Smooth muscle cell (in vitro differentiated cells): ENCODE results near the gene GNG7. TPM values are rescaled to one million over a fixed set of nuclear protein-coding genes. Genes with fewer than 3 reads are reported as not detected.
A peak's percentile ranks its signal among the peaks of the same experiment; 100 is the strongest.
"Not testable (repeated sequence)": the region's sequence is repeated elsewhere in the genome, so short reads cannot be mapped to it uniquely, and the experiment has no call there.

Experiments
- DNase-seq: peaks from one replicate; lab custom pipeline; 2025; ENCODE audit not compliant: unreplicated experiment; lab: John Stamatoyannopoulos, UW
- H2AFZ ChIP-seq: fragments of 200-600 bp; sonication (generic); 2 replicates; pipeline ENCODE4 v1.6.0; 2016; ENCODE audit warnings: antibody characterized with exemption, low read depth, mild to moderate bottlenecking
- H3F3A ChIP-seq: fragments of 200-600 bp; sonication (generic); 2 replicates; pipeline ENCODE4 v1.6.0; 2017; ENCODE audit warnings: antibody characterized with exemption, low read depth
- H3K27ac ChIP-seq: fragments of 200-600 bp; sonication (generic); 2 replicates; pipeline ENCODE4 v1.5.1; 2016; ENCODE audit warnings: low read depth, mild to moderate bottlenecking
- H3K27me3 ChIP-seq: fragments of 200-600 bp; sonication (generic); 2 replicates; pipeline ENCODE4 v1.6.1; 2016; ENCODE audit warnings: low read depth, mild to moderate bottlenecking
- H3K36me3 ChIP-seq: fragments of 200-600 bp; sonication (generic); 2 replicates; pipeline ENCODE4 v1.5.1; 2016; ENCODE audit warnings: low read depth
- H3K4me1 ChIP-seq: fragments of 200-600 bp; sonication (generic); 2 replicates; pipeline ENCODE4 v1.5.1; 2016; ENCODE audit warnings: low read depth
- H3K4me2 ChIP-seq: fragments of 200-600 bp; sonication (generic); 2 replicates; pipeline ENCODE4 v1.6.0; 2016; ENCODE audit warnings: mild to moderate bottlenecking
- H3K4me3 ChIP-seq: fragments of 200-600 bp; sonication (generic); 2 replicates; pipeline ENCODE4 v1.5.1; 2016; ENCODE audit warnings: mild to moderate bottlenecking
- H3K79me2 ChIP-seq: fragments of 200-600 bp; sonication (generic); 2 replicates; pipeline ENCODE4 v1.6.0; 2016; ENCODE audit warnings: low read depth, mild to moderate bottlenecking
- H3K9ac ChIP-seq: fragments of 200-600 bp; sonication (generic); 2 replicates; pipeline ENCODE4 v1.6.0; 2016; ENCODE audit warnings: low read depth
- H3K9me3 ChIP-seq: fragments of 200-600 bp; sonication (generic); replicated peaks from 2 replicates; pipeline ENCODE4 v1.5.1; 2016; ENCODE audit warnings: low read depth
- H4K20me1 ChIP-seq: fragments of 200-600 bp; sonication (generic); 2 replicates; pipeline ENCODE4 v1.6.0; 2016; ENCODE audit warnings: low read depth
- CTCF ChIP-seq: fragments of 200-600 bp; sonication (generic); IDR thresholded peaks from 2 replicates; pipeline ENCODE4 v1.5.1; 2017; ENCODE audit warnings: borderline replicate concordance, mild to moderate bottlenecking, antibody characterized with exemption; ENCODE audit not compliant: insufficient read depth, poor library complexity, severe bottlenecking
- WGBS: methylation state at CpG from one replicate; pipeline ENCODE4 v1.1.7; 2016; ENCODE audit warnings: low lambda C conversion rate; 5-methylcytosine and 5-hydroxymethylcytosine counted together
- polyA plus RNA-seq: library from polyadenylated mRNA; unstranded; fragments of >200 nt; fragmentation: Nextera tagmentation; extraction: Ambion mirVana; gene quantifications from 2 replicates; pipeline ENCODE4 v1.2.1, GENCODE V29; 2016
- total RNA-seq: library from RNA; depleted of rRNA; stranded (reverse); fragments of >200 nt; gene quantifications from 2 replicates; pipeline ENCODE4 v1.2.3, GENCODE V29; 2014

The GNG7 gene
- total and polyA plus RNA-seq, 2 experiments from 2014 or later, result 1.7 to 2.6 TPM

- H3K9ac ChIP-seq, result peak overlapping the region; percentile 86
- no peaks in the 10 kb centered on the region for H4K20me1 ChIP-seq
- H3K4me2 ChIP-seq, result peak overlapping the region; percentile 59
- H2AFZ ChIP-seq, result peak overlapping the region; percentile 75
- peaks cover 34% of the 10 kb centered on the region for H3F3A ChIP-seq
- no peak for TF ChIP-seq CTCF
- H3K36me3 ChIP-seq, result no peaks in the 10 kb centered on the region
- peaks cover 31% of the 10 kb centered on the region for H3K4me1 ChIP-seq
- DNase-seq, result no peak
- WGBS, result 33% methylated on average over 50 of the region's 50 CpGs
- H3K27ac ChIP-seq, result peak overlapping the region; percentile 94
- no peaks in the 10 kb centered on the region for H3K27me3 ChIP-seq
- H3K79me2 ChIP-seq, result no peaks in the 10 kb centered on the region
- no peaks in the 10 kb centered on the region for H3K9me3 ChIP-seq
- H3K4me3 ChIP-seq, result no peak overlapping the region
Observed at GRCh38 chr19:2546128-2547032, 156.1 kb downstream of the GNG7 start.

- H3K9me3 ChIP-seq, H2AFZ ChIP-seq, DNase-seq, H3K27me3 ChIP-seq, H3K79me2 ChIP-seq, H3K4me3 ChIP-seq, H4K20me1 ChIP-seq, H3K36me3 ChIP-seq: not testable (repeated sequence)
- Histone ChIP-seq H3K4me1 (peaks cover 35% of the 10 kb centered on the region), H3K27ac (peak overlapping the region; percentile 95), H3F3A (peaks cover 39% of the 10 kb centered on the region), H3K4me2 (peak overlapping the region; percentile 59), H3K9ac (peak overlapping the region; percentile 86)
- WGBS, result 95% methylated on average over 20 of the region's 20 CpGs
Observed at GRCh38 chr19:2545416-2546127, 156.9 kb downstream of the GNG7 start.

GRCh38 chr19:2544576-2545415 lies 157.7 kb downstream of the GNG7 start:
- H3F3A ChIP-seq, result peaks cover 39% of the 10 kb centered on the region
- peak overlapping the region; percentile 75 for H3K9ac ChIP-seq
- peak overlapping the region; percentile 69 for H3K4me2 ChIP-seq
- no peaks in the 10 kb centered on the region for H3K79me2 ChIP-seq
- no peak for TF ChIP-seq CTCF
- H3K36me3 ChIP-seq, result no peaks in the 10 kb centered on the region
- no peak overlapping the region for H2AFZ ChIP-seq
- H3K4me1 ChIP-seq, result peaks cover 39% of the 10 kb centered on the region
- no peak overlapping the region for H3K4me3 ChIP-seq
- no peaks in the 10 kb centered on the region for H3K27me3 ChIP-seq
- H3K9me3 ChIP-seq, result no peaks in the 10 kb centered on the region
- H4K20me1 ChIP-seq, result no peaks in the 10 kb centered on the region
- no peak for DNase-seq
- 88% methylated on average over 18 of the region's 18 CpGs for WGBS
- peak overlapping the region; percentile 95 for H3K27ac ChIP-seq
